GM12892 (cell line): ENCODE data around the gene ACTL10.

Experiments used
- DNase-seq: peaks from one replicate; pipeline ENCODE4 v3.0.0; 2011; ENCODE audit not compliant: insufficient read length
- FAIRE-seq: peaks from 2 replicates; lab custom pipeline; 2011; peaks lifted over from hg19 to GRCh38; lab: Jason Lieb, UNC
- POLR2A ChIP-seq: IDR thresholded peaks from 2 replicates; pipeline ENCODE4 v1.6.1; 2011; ENCODE audit warnings: low read depth, low read length, control low read depth
- POLR2AphosphoS5 ChIP-seq: IDR thresholded peaks from 2 replicates; pipeline ENCODE4 v1.6.1; 2011; ENCODE audit warnings: low read depth, low read length, control low read depth
- TAF1 ChIP-seq: IDR thresholded peaks from 2 replicates; pipeline ENCODE4 v1.6.1; 2011; ENCODE audit warnings: low read depth, mild to moderate bottlenecking, control low read depth, low read length, borderline replicate concordance

The ACTL10 gene

DNA sequence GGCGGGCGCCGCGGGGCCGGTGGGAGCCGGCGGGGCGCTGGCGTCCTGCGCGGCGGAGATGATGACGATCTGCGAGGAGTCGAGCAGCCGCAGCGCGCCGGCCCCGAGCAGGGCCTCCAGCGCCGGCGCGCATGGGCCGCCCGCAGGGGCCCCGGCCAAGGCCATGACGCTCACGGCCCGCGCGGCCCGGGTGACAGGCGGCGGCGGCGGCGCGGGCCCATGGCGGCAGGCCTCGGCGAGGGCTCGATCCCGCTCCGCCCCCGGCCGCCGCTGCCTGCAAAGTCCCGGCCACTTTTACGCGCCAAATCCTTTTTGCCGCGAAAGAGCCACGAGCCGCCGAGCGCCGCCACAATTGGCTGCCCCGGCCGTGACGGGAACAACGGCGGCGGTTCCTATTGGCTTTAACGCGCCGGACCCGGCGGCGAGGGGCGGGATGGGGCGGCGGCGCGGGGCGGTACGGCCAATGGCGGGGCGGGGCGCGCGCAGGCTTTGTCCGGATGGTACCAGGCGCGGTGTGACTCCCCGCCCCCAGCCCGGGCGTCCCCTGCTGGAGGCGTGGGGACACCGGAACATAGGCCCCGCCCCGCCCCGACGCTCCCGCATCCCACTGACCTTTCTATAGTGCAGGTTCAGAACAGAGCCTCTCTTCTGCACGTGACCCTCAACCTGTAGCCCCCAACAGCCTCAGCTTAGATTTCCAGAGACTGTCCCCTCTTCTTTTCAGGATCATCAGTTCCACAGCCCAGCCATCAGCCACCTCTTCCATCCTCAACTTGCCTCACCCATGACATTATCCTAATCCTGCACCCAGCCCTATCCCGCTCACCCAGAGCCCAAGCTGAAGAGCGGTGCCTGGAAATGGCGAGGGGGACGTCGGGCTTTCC lies 19.6 kb downstream of the ACTL10 start, which contains the start of gene E2F1:
TSS of gene E2F1 (minus strand) at position 286 of the 884 bp plus-strand sequence. CDS start at position 165, 121 bp downstream.
- DNase-seq = peak; percentile 98
- FAIRE-seq = peak; percentile 85
- TF ChIP-seq POLR2AphosphoS5 = no peak
- TF ChIP-seq TAF1 = no peak
- TF ChIP-seq POLR2A = no peak; the same call in 1 of the 2 replicates

DNA sequence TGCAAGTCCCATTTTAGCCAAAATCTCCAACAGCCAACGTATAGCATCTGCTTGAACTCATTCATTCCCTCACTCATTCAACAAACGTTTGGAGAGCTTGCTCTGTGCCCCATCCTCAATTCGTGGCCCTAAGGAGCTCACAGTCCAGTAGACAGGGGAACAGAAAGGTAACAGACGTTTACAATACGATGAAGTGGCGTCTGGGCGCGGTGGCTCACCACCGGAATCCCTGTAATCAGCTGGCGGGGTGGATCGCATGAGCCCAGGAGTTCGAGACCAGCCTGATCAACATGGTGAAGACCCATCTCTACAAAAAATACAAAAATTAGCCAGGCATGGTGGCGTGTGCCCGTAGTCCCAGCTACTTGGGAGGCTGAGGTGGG lies 20.2 kb downstream of the ACTL10 start:
- no peak for TF ChIP-seq POLR2A
- FAIRE-seq = no peak
- no peak for DNase-seq

DNA sequence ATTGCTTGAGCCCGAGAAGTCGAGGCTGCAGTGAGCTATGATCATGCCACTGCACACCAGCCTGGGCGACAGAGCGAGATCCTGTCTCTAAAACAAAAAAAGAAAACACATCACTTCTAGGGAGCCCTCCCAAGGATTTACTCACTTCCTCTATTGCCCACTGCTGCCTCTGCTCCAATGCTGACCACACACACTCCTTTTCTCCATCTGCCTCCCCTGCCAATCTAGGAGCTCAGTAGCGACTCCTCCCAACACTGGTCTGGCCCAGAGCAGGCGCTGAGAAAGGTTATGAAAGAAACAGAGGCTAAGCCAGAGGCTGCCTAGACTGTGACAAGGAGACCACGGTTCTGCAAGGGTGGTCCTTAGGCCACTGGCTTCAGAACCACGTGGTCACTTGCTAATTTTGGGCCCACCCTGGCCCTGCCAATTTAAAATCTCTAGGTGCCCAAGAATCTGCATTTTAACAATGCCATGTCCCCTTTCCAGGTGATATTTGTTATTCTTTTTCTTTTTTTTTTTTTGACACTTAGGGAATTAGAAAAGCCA lies 20.7 kb downstream of the ACTL10 start:
- DNase-seq (no peak), FAIRE-seq (no peak)
- TF ChIP-seq TAF1 (no peak), POLR2A (no peak), POLR2AphosphoS5 (no peak)

DNA sequence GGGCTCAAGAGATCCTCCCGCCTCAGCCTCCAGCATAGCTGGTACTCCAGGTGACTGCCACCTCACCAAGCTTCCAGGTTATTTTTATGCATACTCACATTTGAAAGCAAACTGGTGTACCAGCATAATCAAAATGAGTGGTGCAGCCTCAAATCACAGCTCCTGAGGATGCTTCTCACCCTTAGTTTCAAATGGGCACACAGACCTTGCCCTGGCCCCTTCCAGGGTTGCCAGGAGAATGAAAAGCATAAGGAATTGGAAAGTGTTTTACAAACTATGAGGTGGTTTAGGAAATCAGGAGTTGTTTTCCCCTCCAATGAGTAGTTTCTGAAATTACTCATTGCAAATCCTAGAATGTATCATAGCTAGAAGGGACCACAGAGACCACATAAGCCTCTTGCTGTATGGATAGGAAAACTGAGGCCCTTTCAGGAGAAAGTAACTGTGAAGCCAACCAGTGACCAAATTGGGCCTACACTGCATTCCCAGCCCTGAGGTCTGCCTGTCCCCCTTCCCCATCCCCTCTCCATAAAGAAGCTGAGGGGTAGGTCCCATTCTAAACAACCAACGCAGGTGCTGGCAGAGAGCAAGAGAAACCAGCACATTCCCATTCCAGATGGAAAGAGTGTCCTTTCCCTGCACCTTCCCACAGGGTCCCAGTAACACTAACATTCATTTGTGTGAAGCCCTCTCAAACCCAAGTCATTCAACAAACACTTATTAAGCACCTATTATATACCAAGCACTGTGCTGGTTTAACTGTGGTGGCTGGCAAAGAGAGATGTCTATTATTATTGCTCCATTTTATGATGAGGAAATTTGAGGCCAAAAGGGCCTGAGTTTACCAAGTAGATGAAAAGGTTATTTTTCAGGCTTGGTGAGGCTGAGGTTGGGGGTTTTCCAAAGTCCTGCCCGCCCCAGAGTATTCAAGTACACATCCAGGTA lies 21.5 kb downstream of the ACTL10 start:
- FAIRE-seq = no peak
- no peak for TF ChIP-seq POLR2AphosphoS5
- TF ChIP-seq TAF1 = no peak
- no peak for TF ChIP-seq POLR2A
- no peak for DNase-seq

DNA sequence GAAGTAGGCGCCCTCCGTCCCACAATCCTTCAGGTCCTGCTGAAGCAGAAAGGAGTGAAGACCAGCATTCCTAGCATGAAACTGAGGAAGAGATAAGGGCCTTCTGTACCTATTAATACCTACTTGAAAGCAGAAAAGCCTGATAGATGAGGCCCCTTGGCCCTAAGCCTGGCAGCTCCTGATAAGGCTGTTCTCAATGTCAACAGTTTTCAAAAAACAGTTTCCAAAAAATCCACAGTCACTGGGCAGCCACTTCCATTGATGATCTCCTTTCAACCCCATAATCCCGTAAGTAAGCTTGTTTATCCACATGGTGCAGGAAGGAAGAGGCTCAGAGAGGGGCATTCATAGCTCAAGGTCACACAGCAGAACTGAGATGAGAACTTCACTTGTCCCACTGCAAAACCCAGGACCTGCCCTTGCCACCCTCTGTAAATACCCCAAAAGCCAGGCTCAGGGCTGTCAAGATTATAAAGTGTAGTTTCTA lies 22.2 kb downstream of the ACTL10 start:
- DNase-seq = no peak
- no peak for FAIRE-seq
- TF ChIP-seq TAF1 (no peak), POLR2AphosphoS5 (no peak), POLR2A (no peak)

DNA sequence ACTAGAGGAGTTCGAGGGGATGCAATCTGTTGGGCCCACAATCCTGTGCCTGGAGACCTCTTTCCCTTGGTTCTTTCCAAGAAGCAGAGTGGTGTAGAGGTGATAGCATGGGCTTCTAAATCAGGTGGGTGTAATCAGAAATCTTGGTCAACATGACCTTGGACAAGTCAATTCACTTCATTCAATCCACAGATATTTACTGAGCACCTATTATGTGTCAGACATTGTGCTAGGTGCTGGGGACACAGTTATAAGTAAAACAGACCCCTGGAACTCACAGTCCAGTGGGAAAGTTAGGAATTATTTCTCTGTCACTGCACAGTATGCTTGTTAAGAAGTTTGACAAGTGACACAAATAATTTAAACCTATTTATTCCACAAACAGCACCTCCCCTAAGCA lies 22.8 kb downstream of the ACTL10 start:
- DNase-seq (no peak), FAIRE-seq (no peak)
- TF ChIP-seq TAF1 = no peak
- no peak for TF ChIP-seq POLR2AphosphoS5
- no peak for TF ChIP-seq POLR2A

DNA sequence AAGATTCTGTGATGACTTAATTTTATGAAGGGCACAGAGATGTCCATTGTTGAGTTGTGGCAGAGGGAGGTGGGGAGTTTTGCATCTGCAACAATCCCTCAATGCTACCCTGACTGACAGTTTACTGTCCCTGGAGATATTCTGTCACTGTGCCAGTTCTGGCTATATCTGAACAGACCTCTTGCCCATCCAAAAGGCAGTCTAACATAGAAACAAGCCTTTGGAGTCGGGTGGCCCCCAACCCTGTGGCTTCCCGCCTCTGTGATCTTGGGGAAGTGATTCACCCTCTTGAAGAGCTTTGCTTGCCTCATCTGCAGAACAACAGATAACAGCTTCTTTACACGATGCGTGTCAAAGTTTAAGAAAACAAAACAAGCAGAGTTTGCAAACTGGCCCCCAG lies 23.2 kb downstream of the ACTL10 start:
- TF ChIP-seq POLR2AphosphoS5 = no peak
- DNase-seq (no peak), FAIRE-seq (no peak)

DNA sequence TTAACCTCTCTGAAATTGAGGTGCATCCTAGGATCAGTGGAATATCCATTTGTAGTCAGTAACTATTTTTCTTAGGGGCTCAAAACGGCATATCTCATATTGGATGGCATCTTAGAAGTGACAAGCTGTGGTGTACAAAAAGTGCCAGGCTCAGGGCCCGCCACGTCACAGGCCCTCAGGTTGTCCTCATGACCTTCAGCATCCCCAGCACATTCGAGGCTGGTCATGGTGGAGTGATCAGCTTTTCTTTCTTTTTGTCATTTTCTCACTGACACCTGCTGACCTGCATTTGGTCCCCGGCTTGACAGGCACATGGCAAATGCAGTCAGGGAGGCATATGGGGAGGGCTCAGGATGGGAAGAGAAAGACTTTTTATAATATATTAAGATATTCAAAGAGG lies 26.5 kb downstream of the ACTL10 start:
- DNase-seq (no peak), FAIRE-seq (no peak)
- TF ChIP-seq POLR2AphosphoS5 (no peak), POLR2A (no peak), TAF1 (no peak)

DNA sequence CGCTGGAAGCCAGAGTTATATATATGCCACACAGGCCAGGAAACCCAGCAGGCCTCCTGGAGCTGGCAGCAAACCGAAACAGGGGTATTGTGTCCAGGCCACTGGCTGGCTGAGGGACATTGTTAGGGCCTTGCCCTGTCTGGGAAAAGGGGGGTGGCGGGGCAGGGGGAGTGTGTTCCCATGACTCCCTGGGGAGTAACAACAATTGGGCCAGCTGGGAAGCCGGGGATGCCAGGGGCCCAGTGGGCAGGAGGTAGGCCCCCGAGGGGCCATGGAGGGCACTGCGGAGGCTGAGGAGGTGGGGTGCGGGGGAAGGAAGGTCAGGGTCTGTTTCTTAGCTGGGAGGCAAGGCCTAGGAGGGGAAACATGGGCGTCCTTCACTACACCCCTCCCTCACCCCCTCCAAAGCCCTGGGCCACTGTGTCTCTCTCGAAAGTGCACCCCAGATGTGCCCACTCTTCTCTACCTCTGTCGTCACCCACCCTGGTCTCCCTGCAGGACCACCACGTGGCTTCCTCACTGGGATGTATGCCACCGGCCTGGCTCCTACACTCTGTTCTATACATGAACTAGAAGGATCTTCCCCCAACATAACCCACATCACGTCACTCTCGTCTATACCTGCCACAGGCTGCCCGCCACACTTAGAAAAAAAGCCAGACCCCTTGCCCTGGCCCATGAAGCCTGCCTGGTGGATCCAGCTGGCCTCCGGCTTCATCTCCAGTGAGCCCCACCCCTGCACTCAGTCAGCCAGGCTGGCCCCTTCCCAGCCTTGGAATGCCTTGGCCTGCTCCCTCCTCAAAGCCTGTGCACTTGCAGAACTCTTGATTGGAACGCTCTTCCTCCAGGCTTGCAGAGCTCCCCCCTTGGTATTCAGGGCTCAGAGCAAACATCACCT lies 27.2 kb downstream of the ACTL10 start:
- DNase-seq = no peak
- TF ChIP-seq POLR2AphosphoS5 (no peak), POLR2A (no peak), TAF1 (no peak)

DNA sequence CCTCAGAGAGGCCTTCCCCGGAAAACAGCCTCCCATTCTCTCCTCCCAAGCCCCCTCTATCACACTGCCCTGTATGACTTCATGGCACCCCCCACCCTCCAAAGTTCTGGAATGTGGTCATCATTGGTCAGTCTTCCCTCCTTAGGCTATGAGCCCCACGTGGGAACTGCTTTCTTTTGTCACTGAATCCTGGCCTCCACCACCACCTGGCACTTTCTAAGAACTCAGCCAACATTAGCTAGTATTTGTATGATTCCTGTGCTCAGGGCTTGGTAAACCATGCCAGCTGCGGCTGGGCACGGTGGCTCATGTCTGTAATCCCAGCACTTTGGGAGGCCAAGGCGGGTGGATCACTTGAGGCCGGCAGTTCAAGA lies 27.9 kb downstream of the ACTL10 start:
- DNase-seq = no peak
- TF ChIP-seq POLR2A (no peak), TAF1 (no peak), POLR2AphosphoS5 (no peak)
- FAIRE-seq = no peak

More for the DNA sequence above, 27.2 kb downstream of the ACTL10 start:
- no peak for FAIRE-seq
